Lung (tissue), 12 donors: ENCODE results near the gene VAT1L. TPM values are rescaled to one million over a fixed set of nuclear protein-coding genes. Genes with fewer than 3 reads are reported as not detected.

Experiments
- ATAC-seq: fragments of 200-7000 bp; cut with Tn5 transposase; one replicate; pipeline ENCODE4 v1.9.1; 2020; ENCODE audit warnings: moderate number of reproducible peaks; ENCODE audit not compliant: insufficient read depth, low FRiP score
- DNase-seq, 3 donors: peaks; one replicate each; pipeline ENCODE4 v3.0.0-alpha.2; 2013 to 2017
- H3K27ac ChIP-seq, 2 donors: one replicate each; pipeline ENCODE4 v1.5.1; 2013; ENCODE audit warnings: mild to moderate bottlenecking in 2 of 2, moderate library complexity in 2 of 2, control low read depth in 1 of 2, inconsistent platforms in 1 of 2, low read depth in 1 of 2, low read length in 1 of 2
- H3K27me3 ChIP-seq, 3 donors: one replicate each; pipeline ENCODE4 v1.5.1; 2013; ENCODE audit warnings: low read length in 2 of 3; ENCODE audit not compliant: control insufficient read depth in 3 of 3, insufficient read depth in 3 of 3
- H3K36me3 ChIP-seq, 4 donors: one replicate each; pipeline ENCODE4 v1.5.1; 2013; ENCODE audit warnings: low read length in 4 of 4, mild to moderate bottlenecking in 1 of 4, moderate library complexity in 1 of 4; ENCODE audit not compliant: control insufficient read depth in 4 of 4, insufficient read depth in 4 of 4
- H3K4me1 ChIP-seq, 5 donors: one replicate each; pipeline ENCODE4 v1.5.1; 2013; ENCODE audit warnings: low read length in 5 of 5, mild to moderate bottlenecking in 2 of 5, moderate library complexity in 1 of 5; ENCODE audit not compliant: control insufficient read depth in 5 of 5, insufficient read depth in 5 of 5
- H3K4me3 ChIP-seq: one replicate; pipeline ENCODE4 v1.5.1; 2013; ENCODE audit warnings: mild to moderate bottlenecking, control low read depth, moderate library complexity
- H3K9ac ChIP-seq, 2 donors: one replicate each; pipeline ENCODE4 v1.5.1; 2013; ENCODE audit warnings: low read length in 2 of 2, control low read depth in 1 of 2; ENCODE audit not compliant: insufficient read depth in 1 of 2
- H3K9me3 ChIP-seq, 4 donors: one replicate each; pipeline ENCODE4 v1.5.1; 2013; ENCODE audit warnings: low read length in 3 of 4, mild to moderate bottlenecking in 1 of 4, moderate library complexity in 1 of 4; ENCODE audit not compliant: control insufficient read depth in 4 of 4, insufficient read depth in 3 of 4
- CTCF ChIP-seq: IDR thresholded peaks from 2 replicates; pipeline ENCODE4 v1.5.1; 2012; ENCODE audit warnings: mild to moderate bottlenecking; ENCODE audit errors: control extremely low read depth, extremely low read depth
- WGBS, 2 donors: extraction: QIAGEN DNeasy Blood & Tissue Kit; methylation state at CpG; one replicate each; pipeline ENCODE4 v1.1.7; 2013; 5-methylcytosine and 5-hydroxymethylcytosine counted together
- polyA plus RNA-seq, 2 donors: library from polyadenylated mRNA; stranded (reverse); fragments of 200-250 nt; gene quantifications; one replicate each; pipeline ENCODE4 v1.2.1, GENCODE V29; 2013
- total RNA-seq, 2 donors: library from RNA; depleted of rRNA in 1 of 2; stranded (reverse); fragments of >200 nt in 1 of 2; gene quantifications; one replicate each; pipeline ENCODE4 v1.2.1, GENCODE V29; 2014 to 2021
- donor health status: control.
- donor health status: control.
- donor health status: Bipolar disorder and iron deficiency.
- donor health status: healthy.
- donor health status: DM: yes; HTN: yes; CAD: no.

The VAT1L gene
- total and polyA plus RNA-seq, 4 donors: 0.14 to 3.3 (median 0.26) TPM

GRCh38 chr16:77917971-77918370 is 129.6 kb downstream of the VAT1L start:
- H3K4me1 ChIP-seq: peaks cover 3 to 47% (median 19%) of the 10 kb centered on the region in 5 donors
- H3K27ac ChIP-seq: no peak overlapping the region
- no peaks in the 10 kb centered on the region for H3K36me3 ChIP-seq
- no peak overlapping the region for H3K9ac ChIP-seq
- 83 to 87% methylated on average over 3 of the region's 3 CpGs for WGBS, 2 donors
- DNase-seq: no peak
- H3K9me3 ChIP-seq: peaks cover 0 to 2% (median 0%) of the 10 kb centered on the region in 4 donors
- no peak for ATAC-seq
- H3K27me3 ChIP-seq: no peaks in the 10 kb centered on the region
- H3K4me3 ChIP-seq: no peak overlapping the region
- TF ChIP-seq CTCF: no peak

- 33 to 49% methylated on average over 8 of the region's 8 CpGs for WGBS, 2 donors
These were observed 130.7 kb downstream of the VAT1L start for GRCh38 chr16:77918809-77919707.

GRCh38 chr16:77919761-77920415 is 131.5 kb downstream of the VAT1L start:
- H3K9ac ChIP-seq: no peak overlapping the region
- TF ChIP-seq CTCF: no peak
- ATAC-seq: no peak
- H3K27ac ChIP-seq: no peak overlapping the region
- no peaks in the 10 kb centered on the region for H3K36me3 ChIP-seq
- WGBS, 2 donors: 56 to 75% methylated on average over 8 of the region's 8 CpGs
- H3K4me3 ChIP-seq: no peak overlapping the region
- peak in 2 of 3 donors; percentile 35 to 49 for DNase-seq
- peaks cover 3 to 47% (median 19%) of the 10 kb centered on the region in 5 donors for H3K4me1 ChIP-seq
- H3K9me3 ChIP-seq: peaks cover 0 to 2% (median 0%) of the 10 kb centered on the region in 4 donors
- no peaks in the 10 kb centered on the region for H3K27me3 ChIP-seq

More at GRCh38 chr16:77918809-77919707, 130.7 kb downstream of the VAT1L start:
- ATAC-seq (no peak), DNase-seq (peak; percentile 61 to 92 (median 85))
- peaks cover 0 to 2% (median 0%) of the 10 kb centered on the region in 4 donors for H3K9me3 ChIP-seq
- peaks cover 3 to 47% (median 19%) of the 10 kb centered on the region in 5 donors for H3K4me1 ChIP-seq
- H3K27me3 ChIP-seq: no peaks in the 10 kb centered on the region
- no peak overlapping the region for H3K4me3 ChIP-seq
- no peak for TF ChIP-seq CTCF
- no peak overlapping the region for H3K27ac ChIP-seq
- no peak overlapping the region for H3K9ac ChIP-seq
- H3K36me3 ChIP-seq: no peaks in the 10 kb centered on the region
